Upper lobe of right lung (tissue), 1 donor: ENCODE results near the gene KLHL13. TPM values are rescaled to one million over a fixed set of nuclear protein-coding genes. Genes with fewer than 3 reads are reported as not detected.
A peak's percentile ranks its signal among the peaks of the same experiment; 100 is the strongest.
"Not testable (repeated sequence)": the region's sequence is repeated elsewhere in the genome, so short reads cannot be mapped to it uniquely, and the experiment has no call there.

Experiments used
- ATAC-seq: fragments of 200-7000 bp; cut with Tn5 transposase; one replicate; pipeline ENCODE4 v1.9.1; 2020; ENCODE audit warnings: mild to moderate bottlenecking, moderate library complexity
- DNase-seq: peaks from one replicate; pipeline ENCODE4 v3.0.0-alpha.2; 2020
- H3K27ac ChIP-seq: fragments of 200-600 bp; one replicate; pipeline ENCODE4 v1.8.0; 2022
- H3K27me3 ChIP-seq: fragments of 200-600 bp; one replicate; pipeline ENCODE4 v1.8.0; 2022; ENCODE audit warnings: mild to moderate bottlenecking
- H3K36me3 ChIP-seq: fragments of 200-600 bp; one replicate; pipeline ENCODE4 v1.8.0; 2022
- H3K4me1 ChIP-seq: fragments of 200-600 bp; one replicate; pipeline ENCODE4 v1.8.0; 2022
- H3K4me3 ChIP-seq: fragments of 200-600 bp; one replicate; pipeline ENCODE4 v1.8.0; 2022; ENCODE audit warnings: mild to moderate bottlenecking
- H3K9me3 ChIP-seq: fragments of 200-600 bp; one replicate; pipeline ENCODE4 v1.8.0; 2022
- intact Hi-C: fragments of 100-400 bp; cut with DNase I; formaldehyde crosslinking; loops from one replicate; pipeline ENCODE4 v1.11.0; 2022
- total RNA-seq: library from RNA; stranded (reverse); fragmentation: NEBNext Ultra II Directional; extraction: Animal tissue kit (Norgen Biotek cat#: 25700); gene quantifications from one replicate; pipeline ENCODE4 v1.2.1, GENCODE V29; 2021
- TF ChIP-seq, protein P1 (sequence below): fragments of 200-600 bp; IDR thresholded peaks from one replicate; pipeline ENCODE4 v1.8.0; 2022; ENCODE audit warnings: antibody characterized with exemption
- donor health status: DM: no; HTN: yes; CAD: no; lungs with severe emphysema.

Gene KLHL13
- total RNA-seq, 1 donor from 2014 or later: 0.58 TPM

GRCh38 chrX:118128724-118129123 lies 12.1 kb upstream of the KLHL13 start:
- Histone ChIP-seq H3K4me1 (no peaks in the 10 kb centered on the region), H3K27ac (no peak overlapping the region), H3K9me3 (no peaks in the 10 kb centered on the region), H3K27me3 (no peaks in the 10 kb centered on the region), H3K4me3 (no peak overlapping the region), H3K36me3 (no peaks in the 10 kb centered on the region)
- DNase-seq: no peak
- ATAC-seq: no peak
- intact Hi-C loops: no loop called here
- TF ChIP-seq, protein P1, sequence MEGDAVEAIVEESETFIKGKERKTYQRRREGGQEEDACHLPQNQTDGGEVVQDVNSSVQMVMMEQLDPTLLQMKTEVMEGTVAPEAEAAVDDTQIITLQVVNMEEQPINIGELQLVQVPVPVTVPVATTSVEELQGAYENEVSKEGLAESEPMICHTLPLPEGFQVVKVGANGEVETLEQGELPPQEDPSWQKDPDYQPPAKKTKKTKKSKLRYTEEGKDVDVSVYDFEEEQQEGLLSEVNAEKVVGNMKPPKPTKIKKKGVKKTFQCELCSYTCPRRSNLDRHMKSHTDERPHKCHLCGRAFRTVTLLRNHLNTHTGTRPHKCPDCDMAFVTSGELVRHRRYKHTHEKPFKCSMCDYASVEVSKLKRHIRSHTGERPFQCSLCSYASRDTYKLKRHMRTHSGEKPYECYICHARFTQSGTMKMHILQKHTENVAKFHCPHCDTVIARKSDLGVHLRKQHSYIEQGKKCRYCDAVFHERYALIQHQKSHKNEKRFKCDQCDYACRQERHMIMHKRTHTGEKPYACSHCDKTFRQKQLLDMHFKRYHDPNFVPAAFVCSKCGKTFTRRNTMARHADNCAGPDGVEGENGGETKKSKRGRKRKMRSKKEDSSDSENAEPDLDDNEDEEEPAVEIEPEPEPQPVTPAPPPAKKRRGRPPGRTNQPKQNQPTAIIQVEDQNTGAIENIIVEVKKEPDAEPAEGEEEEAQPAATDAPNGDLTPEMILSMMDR: no peak

GRCh38 chrX:118126286-118126685 lies 9.7 kb upstream of the KLHL13 start:
- DNase-seq (no peak), ATAC-seq (no peak)
- no peak overlapping the region for H3K4me3 ChIP-seq
- intact Hi-C loops: no loop called here
- TF ChIP-seq, protein P1: no peak
- H3K27ac ChIP-seq: no peak overlapping the region
- H3K36me3 ChIP-seq: no peaks in the 10 kb centered on the region
- H3K27me3 ChIP-seq: no peaks in the 10 kb centered on the region
- H3K4me1 ChIP-seq: no peaks in the 10 kb centered on the region
- H3K9me3 ChIP-seq: no peaks in the 10 kb centered on the region

GRCh38 chrX:118124243-118124642 lies 7.6 kb upstream of the KLHL13 start:
- H3K27ac ChIP-seq, ATAC-seq, H3K27me3 ChIP-seq, DNase-seq, H3K36me3 ChIP-seq, H3K4me3 ChIP-seq, H3K9me3 ChIP-seq, intact Hi-C loops, H3K4me1 ChIP-seq: not testable (repeated sequence)

DNA sequence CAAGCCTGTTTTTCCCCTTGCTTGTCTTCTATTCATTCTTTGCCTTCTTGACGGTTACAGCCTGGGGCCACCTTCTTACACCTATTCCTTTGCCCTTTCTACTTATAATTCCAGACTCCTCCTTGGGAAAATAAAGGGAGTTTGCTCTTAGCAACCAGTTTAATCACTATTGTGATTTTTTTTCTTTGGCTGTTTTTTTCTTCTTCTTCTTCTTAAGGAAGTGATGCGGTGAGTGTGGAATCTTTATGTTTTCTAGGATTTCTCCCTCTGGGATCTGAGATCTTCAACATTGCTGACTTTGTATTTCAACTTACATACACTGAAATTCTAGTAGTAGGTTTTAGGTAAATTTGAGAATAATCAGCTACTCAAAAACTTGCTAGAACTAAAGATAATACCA lies 1.1 kb upstream of the KLHL13 start:
- ATAC-seq (no peak), DNase-seq (no peak)
- Histone ChIP-seq H3K27ac (no peak overlapping the region), H3K4me3 (no peak overlapping the region), H3K27me3 (no peaks in the 10 kb centered on the region), H3K4me1 (no peaks in the 10 kb centered on the region), H3K9me3 (no peaks in the 10 kb centered on the region), H3K36me3 (no peaks in the 10 kb centered on the region)
- intact Hi-C loops: no loop called here
- TF ChIP-seq, protein P1: no peak

DNA sequence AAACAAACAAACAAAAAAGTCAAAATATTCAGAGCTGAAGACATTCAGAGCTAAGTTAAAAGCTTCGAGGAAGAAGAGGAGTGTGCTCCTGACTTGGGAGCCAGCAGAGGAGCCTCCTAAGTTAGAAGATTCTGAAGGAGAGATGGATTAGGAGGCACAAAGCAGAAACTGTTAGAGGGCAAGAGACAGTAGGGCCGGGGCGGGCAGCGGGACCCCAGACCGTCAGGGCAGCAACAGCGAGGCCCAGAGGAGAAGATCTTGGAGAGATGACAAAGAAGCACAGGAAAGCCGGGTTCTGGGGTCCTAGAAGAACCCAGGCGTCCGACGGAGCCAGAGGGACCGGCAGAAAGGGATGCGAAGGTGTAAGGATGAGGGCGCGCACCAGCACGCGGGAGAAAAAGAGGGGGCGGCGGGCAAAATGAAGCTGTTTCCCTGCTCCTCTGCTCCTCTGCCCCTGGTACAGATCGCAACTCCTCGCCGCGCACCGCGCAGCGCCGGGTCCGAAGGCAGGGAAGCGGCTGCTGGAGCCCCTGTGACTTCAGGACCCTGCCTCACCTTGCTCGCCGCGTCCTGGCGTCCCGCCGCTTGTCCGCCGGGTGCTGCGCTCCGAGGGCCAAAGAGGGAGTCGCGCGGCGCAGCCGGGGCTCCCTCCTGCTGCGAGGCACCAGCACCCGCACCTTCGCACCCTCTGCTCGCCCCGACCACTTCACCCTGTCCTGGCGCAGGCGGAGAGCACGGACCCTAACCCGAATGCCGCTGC lies 477 bp downstream of the KLHL13 start:
- H3K4me3 ChIP-seq: peak overlapping the region; percentile 47
- TF ChIP-seq, protein P1: no peak
- DNase-seq (peak; percentile 48), ATAC-seq (peak; percentile 41)
- H3K9me3 ChIP-seq: no peaks in the 10 kb centered on the region
- H3K4me1 ChIP-seq: no peaks in the 10 kb centered on the region
- no peaks in the 10 kb centered on the region for H3K36me3 ChIP-seq
- intact Hi-C loops: no loop called here
- no peaks in the 10 kb centered on the region for H3K27me3 ChIP-seq
- H3K27ac ChIP-seq: no peak overlapping the region

DNA sequence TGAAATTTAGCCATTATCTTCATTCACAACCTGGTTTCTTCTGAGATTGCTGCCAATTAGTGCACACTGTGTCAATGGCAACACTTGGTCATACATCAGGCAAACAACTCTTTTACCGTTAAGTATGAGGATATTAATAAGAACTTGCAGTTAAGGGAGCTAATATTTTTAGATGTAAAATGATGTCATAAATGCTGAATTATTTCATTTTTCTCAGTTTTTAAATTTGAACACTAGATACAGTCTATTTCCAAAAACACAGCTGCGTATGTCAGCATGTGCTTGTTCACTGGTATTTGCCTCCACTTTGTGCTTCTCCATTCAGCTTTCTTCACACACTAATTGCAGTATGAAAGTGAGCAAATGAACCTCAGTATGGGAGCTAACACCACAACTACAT lies 1.6 kb downstream of the KLHL13 start:
- ATAC-seq: no peak
- TF ChIP-seq, protein P1: no peak

More for the DNA sequence above, 1.6 kb downstream of the KLHL13 start:
- Histone ChIP-seq H3K27ac (no peak overlapping the region), H3K4me1 (no peaks in the 10 kb centered on the region), H3K27me3 (no peaks in the 10 kb centered on the region), H3K9me3 (no peaks in the 10 kb centered on the region), H3K36me3 (no peaks in the 10 kb centered on the region), H3K4me3 (no peak overlapping the region)
- intact Hi-C loops: no loop called here
- no peak for DNase-seq
